ENCODE data around the gene OAS2.

The OAS2 gene

GRCh38 chr12:112932485-112933128, 45.7 kb upstream of the OAS2 start:
- no peak overlapping the region for H2AFZ ChIP-seq
- no peak overlapping the region for H3K9ac ChIP-seq
- H3K4me2 ChIP-seq (ENCODE audit: low read length) = no peak overlapping the region
- no peaks in the 10 kb centered on the region for H3K9me3 ChIP-seq (ENCODE audit: control insufficient read depth, low read length)
- H3K79me2 ChIP-seq = no peaks in the 10 kb centered on the region
- H3K4me1 ChIP-seq = peaks cover 10% of the 10 kb centered on the region
- no peaks in the 10 kb centered on the region for H3K27me3 ChIP-seq (ENCODE audit: control insufficient read depth, insufficient read depth, low read length)
- TF ChIP-seq CTCF (IDR thresholded peaks at IDR 0.05) = no peak
- H3K36me3 ChIP-seq (ENCODE audit: control insufficient read depth, insufficient read depth, low read length) = no peaks in the 10 kb centered on the region
- no peak overlapping the region for H3K4me3 ChIP-seq (ENCODE audit: low read depth, low read length)
- H3K27ac ChIP-seq = no peak overlapping the region

DNA sequence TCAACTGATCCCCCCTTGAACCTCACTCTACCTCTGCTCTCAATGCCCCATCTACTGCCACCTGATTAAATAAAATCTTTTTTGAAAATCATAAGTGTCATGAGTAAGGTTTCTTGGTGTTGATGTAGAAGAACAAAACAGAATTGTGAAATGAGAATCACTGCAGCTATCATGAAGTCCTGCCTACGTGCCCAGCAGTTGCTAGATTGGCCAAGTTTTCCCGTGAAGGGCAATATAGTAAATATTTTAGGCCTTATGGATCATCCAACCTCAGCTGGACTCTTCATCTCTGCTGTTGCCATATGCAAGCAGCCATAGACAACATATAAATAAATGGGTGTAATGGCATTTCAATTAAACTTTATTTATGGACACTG, 45.2 kb upstream of the OAS2 start:
- no peaks in the 10 kb centered on the region for H3K36me3 ChIP-seq (ENCODE audit: control insufficient read depth, insufficient read depth, low read length)
- no peaks in the 10 kb centered on the region for H3K9me3 ChIP-seq (ENCODE audit: control insufficient read depth, low read length)
- H2AFZ ChIP-seq = no peak overlapping the region
- no peak overlapping the region for H3K9ac ChIP-seq
- H3K4me3 ChIP-seq (ENCODE audit: low read depth, low read length) = no peak overlapping the region
- H3K79me2 ChIP-seq = no peaks in the 10 kb centered on the region
- H3K27me3 ChIP-seq (ENCODE audit: control insufficient read depth, insufficient read depth, low read length) = no peaks in the 10 kb centered on the region
- no peak overlapping the region for H3K4me2 ChIP-seq (ENCODE audit: low read length)
- H3K27ac ChIP-seq = no peak overlapping the region
- peaks cover 12% of the 10 kb centered on the region for H3K4me1 ChIP-seq
- no peak for TF ChIP-seq CTCF (IDR thresholded peaks at IDR 0.05)

GRCh38 chr12:112936264-112936663, 42.1 kb upstream of the OAS2 start:
- Histone ChIP-seq H3K27ac (peak overlapping the region; percentile 21), H3K9ac (no peak overlapping the region)

GRCh38 chr12:112936927-112937326, 41.4 kb upstream of the OAS2 start:
- H3K27ac ChIP-seq = peak overlapping the region; percentile 62
- peak overlapping the region; percentile 85 for H2AFZ ChIP-seq
- no peak for TF ChIP-seq CTCF (IDR thresholded peaks at IDR 0.05)
- no peaks in the 10 kb centered on the region for H3K79me2 ChIP-seq
- H3K4me1 ChIP-seq = peaks cover 14% of the 10 kb centered on the region
- H3K4me2 ChIP-seq (ENCODE audit: low read length) = no peak overlapping the region
- no peak overlapping the region for H3K9ac ChIP-seq
- H3K4me3 ChIP-seq (ENCODE audit: low read depth, low read length) = no peak overlapping the region
- H3K36me3 ChIP-seq (ENCODE audit: control insufficient read depth, insufficient read depth, low read length) = no peaks in the 10 kb centered on the region
- no peaks in the 10 kb centered on the region for H3K9me3 ChIP-seq (ENCODE audit: control insufficient read depth, low read length)
- H3K27me3 ChIP-seq (ENCODE audit: control insufficient read depth, insufficient read depth, low read length) = no peaks in the 10 kb centered on the region

More at GRCh38 chr12:112936264-112936663, 42.1 kb upstream of the OAS2 start:
- Histone ChIP-seq H3K4me1 (peaks cover 14% of the 10 kb centered on the region), H2AFZ (peak overlapping the region; percentile 85), H3K4me2 (ENCODE audit: low read length) (no peak overlapping the region), H3K27me3 (ENCODE audit: control insufficient read depth, insufficient read depth, low read length) (no peaks in the 10 kb centered on the region), H3K79me2 (no peaks in the 10 kb centered on the region), H3K9me3 (ENCODE audit: control insufficient read depth, low read length) (no peaks in the 10 kb centered on the region), H3K4me3 (ENCODE audit: low read depth, low read length) (no peak overlapping the region), H3K36me3 (ENCODE audit: control insufficient read depth, insufficient read depth, low read length) (no peaks in the 10 kb centered on the region)
- TF ChIP-seq CTCF (IDR thresholded peaks at IDR 0.05) = no peak
